CD4-positive, alpha-beta T cell treated with Interleukin-15 for 1 hour (primary cell): ENCODE data around the gene BARHL1.
"Not testable (repeated sequence)": the region's sequence is repeated elsewhere in the genome, so short reads cannot be mapped to it uniquely, and the experiment has no call there.

Experiments
- DNase-seq: peaks from one replicate; pipeline ENCODE4 v3.0.0-alpha.2; 2020

Gene BARHL1

DNA sequence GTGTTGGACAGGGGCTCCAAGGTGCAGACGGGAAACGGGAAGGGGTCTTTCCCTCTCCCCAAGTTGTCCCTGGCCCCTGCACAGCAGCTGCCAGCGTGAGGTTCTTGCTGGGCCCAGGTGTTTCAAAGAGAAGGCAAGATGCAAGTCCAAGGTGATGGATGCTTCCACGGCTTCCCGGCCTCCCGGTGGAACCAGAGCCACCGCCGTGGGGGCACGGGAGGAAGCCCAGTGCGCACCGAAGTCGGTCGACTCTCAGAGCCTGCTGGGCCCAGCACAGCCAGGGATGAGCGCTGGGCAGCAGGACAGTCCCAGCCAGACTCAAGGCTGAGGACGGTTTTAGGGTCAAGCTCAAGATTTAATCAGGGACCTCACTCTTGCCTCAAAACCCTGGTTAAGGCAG is 25.2 kb upstream of the BARHL1 start:
- no peak for DNase-seq

DNA sequence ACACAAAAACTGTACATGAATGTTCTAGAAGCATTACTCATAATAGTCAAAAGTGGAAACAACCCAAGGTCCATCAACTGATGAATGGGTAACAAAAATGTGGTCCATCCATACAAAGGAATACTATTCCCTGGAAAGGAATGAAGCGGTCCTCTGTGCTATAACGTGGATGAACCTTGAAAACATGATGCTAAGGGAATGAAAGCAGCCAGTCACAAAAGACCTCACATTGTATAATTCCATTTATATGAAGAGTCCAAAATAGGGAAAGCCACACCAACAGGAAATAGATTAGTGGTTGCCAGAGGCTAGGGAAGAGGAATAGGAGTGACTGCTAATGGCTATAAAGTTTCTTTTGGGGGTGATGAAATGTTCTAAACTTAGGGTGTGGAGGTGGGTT is 22.7 kb upstream of the BARHL1 start:
- no peak for DNase-seq

DNA sequence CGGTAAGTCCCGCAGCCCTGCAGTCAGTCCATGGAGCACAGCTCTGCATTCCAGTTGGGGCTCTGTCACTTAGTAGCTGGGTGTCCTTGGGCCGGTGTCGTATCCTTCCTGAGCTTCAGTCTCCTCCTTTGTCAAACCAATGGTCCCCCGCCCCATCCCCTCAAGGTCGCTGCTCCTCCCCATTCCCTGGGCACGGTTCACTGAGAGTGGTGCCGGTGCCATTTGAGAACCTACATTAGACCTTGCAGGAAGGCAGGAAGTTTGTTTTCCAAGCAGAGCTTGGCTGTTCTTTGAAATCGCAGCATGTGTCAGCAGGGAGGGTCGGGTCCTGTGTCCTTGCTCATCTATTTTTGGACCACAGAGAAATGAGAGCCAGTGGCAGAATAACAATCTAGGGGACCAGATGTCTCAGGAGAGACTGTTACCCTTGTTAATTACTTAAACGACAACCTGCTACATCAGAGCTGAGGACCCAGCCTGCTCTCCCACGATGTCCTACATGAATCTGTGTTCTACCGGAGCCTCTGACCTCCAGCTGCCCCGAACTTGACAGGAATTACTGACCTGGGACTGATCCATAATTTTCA is 21.7 kb upstream of the BARHL1 start:
- no peak for DNase-seq

DNA sequence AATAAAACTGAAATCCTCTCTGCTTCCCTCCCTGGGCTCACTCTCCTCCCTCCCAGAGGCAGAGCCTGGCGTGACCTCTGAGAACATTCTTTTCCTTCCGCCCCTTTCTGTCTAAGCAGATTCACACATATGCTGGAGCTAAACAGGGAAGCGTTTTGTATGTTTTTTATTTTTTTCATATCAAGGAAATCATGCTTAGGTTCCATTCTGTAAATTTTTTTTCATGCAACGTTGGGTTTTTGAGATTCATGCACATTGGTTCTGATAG is 20.2 kb upstream of the BARHL1 start:
- DNase-seq, result no peak

DNA sequence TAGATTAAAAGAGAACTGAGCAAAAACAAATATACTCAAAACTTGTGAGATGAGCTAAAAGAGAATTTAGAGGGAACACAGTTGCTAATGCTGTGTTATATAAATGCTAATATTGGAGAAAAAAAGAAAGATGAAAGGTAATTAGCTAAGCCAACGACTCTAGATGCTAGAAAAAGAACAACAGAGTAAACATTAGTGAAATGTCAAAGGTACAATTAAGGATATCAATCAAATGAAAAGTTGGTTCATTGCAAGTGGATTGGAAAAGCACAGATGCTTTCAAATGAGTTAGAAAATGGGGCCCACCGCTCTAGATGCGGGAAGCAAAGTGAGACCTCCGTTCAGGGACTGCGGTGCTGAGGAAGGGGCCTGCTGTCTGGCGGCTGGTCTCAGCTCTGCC is 17.9 kb upstream of the BARHL1 start:
- DNase-seq, result no peak

DNA sequence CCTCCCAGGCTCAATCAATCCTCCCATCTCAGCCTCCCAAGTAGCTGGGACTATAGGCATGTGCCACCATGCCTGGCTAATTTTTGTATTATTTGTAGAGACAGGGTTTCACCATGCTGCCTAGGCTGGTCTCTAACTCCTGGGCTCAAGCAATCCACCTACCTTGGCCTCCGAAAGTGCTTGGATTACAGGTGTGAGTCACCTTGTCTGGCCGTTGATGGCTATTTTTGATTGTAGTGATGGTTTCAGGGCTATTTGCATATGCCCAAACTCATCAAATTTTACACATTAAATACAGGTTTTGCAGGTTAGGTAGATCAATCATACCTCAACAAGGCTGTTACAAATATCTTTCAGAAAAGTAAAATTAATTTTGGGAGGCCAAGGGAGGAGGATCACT is 13.6 kb upstream of the BARHL1 start:
- DNase-seq, result not testable (repeated sequence)

DNA sequence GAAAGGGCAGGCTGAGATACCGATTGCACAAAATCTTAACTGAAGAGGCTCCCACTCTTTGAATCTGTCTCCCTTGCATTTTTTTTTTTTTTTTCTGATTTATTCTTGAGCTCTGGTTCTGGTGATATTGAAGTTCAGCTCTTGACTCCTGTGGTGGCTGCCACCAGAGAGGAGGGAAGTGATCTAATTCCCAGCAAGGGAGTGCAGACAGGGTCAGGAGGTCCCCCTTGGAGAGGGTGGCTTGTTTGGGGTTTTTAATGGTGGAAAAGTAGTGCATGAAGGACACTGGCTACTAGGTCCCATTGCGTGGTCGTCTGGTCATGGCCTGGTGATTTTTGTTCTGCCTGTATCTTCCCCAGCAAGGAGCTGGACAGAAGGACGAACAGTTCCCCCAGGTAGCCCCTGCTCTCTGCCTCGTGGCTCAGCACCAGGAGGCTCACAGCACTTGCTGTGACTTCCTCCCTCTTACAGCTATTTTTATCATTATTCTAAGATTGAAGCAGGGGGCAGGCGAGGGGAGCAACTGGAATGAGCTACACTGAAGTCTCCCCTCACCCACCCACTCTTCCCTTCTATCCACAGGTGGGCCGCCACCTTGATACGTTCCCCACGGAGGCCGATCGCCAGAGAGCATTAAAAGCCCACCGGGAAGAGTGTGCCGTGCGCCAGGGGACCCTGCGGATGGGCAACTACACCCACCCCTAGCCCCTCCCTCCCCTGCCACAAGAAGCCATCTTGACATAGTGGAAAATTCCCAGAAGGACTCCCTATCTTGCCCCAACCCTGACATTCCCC is 10.4 kb upstream of the BARHL1 start:
- DNase-seq, result no peak

DNA sequence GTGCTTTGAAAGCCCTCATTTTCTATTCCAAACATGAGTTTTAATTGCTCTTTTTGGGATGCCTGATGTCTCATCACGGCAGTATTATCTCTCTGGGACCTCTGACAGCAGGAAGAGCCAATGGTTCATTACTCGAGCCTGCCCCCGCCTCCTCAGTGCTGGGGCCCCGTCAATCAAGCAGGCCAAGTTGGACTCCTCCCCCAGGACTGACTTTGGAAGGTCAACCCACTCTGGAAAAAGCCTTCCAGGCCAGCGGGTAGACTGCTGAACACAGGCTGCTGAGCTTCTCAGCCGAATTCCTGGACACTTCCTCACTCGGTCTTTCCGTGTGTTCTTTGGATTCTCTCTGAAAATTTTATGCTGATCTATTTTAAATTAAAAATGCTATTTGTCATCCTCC is 9.5 kb upstream of the BARHL1 start:
- DNase-seq, result no peak

DNA sequence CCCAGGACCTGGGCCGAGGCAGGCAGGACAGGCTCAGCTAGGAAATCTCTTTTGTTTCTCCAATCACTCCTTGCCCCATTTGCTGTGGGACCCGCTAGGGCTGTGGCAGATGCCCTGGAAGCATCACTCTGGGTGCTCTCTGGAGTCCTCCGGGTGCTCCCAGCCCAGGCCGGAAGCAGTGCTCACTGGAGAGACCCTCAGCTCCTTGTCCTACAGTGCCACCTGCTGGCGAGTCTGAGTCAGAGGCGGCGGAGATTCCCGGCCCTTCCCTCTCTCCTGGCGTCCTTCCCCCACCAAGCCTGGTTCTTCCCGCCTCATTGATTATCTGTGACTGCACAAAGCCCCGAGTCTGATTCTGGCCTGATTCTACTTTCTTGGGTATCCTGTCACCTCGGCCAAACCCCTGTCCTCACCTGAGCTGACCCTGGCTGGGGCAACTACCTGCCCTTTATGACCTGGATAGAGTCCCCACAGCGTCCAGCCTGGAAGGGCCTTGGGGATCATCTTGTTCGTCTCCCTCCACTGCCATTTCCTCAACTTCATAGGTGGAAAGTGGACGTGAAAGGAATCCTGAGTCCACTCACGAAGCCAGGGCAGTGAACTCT is 7.3 kb upstream of the BARHL1 start:
- DNase-seq, result peak; percentile 33

DNA sequence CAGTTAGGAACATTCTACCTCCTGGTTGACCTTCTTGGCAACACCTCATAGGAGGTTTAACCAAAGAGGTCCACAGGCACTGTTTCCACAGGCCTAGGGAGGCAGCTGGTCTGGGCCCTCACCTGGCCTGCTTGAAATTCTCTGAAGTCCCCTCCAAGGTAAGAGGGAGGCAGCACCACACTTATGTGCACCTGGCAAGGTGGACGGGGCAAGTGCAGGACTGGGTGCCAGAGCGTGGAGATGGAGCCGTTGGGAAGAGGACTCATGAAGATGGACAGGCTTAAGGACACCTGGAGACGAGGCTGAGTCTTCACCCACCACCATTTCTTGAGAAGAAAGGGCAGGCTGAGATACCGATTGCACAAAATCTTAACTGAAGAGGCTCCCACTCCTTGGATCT is 6.6 kb upstream of the BARHL1 start:
- DNase-seq, result no peak

DNA sequence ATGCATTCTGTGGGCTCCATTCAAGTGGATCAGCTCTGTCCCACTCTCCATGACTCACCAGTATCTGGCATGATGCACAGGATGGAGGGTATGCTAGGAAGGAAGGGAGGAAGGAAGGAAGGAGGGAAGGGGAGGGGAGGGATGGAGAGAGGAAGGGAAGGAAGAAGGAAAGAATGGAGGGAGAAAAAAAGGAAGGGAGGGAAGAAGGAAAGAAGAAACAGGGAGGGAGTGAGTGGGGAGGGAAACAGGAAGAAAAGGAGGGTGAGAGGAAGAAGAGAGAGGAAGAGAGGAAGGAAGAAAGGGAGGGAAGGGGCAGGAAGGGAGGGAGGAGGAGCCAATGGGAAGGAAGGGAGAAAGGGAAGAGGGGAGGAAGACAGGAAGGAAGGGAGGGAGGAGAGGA is 5.3 kb upstream of the BARHL1 start:
- no peak for DNase-seq

DNA sequence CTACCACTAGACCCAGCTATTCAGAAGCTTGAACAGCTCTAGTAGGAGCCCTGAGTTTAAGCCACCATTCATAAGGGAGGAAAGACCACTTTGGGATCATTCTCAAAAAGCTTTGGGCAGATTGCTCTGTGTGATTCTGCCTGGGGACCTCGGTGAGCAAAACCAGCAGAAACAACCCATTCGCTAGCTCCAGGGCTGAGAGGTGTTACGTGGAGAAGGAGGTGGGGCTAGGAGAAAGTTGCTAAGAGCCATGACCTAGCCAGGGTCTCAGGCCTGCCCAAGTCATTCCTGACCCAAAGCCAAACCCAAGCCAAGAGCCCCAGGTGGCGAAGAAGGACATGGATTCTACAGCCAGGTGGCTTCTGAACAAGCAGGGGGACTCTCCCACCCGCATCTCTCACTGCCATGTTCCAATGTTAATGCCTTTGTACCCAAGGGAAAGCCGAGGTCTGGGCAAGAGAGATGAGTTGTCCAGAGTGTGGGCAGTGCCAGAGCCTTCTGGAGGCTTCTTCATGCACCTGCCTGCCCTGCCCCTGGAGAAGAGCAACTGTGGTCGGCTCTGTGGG is 4.0 kb upstream of the BARHL1 start:
- no peak for DNase-seq

DNA sequence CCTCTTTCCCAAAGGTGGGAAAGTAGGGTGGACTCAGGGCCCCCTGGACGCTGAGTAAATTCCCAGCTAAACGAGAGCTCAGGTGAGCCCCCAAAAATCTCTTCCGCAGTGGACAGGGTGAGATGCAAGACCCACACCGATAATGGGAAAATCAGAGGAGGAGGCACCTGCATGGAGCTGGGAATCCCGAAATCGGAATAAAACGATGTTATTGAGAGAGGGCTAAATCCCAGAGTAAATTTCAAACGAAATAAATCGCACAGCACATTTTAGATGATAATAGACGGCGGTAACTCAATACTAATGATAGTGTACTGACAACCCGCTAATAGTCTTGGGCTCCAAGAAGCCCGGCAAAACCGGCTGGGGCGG is 3.0 kb upstream of the BARHL1 start:
- DNase-seq, result no peak

DNA sequence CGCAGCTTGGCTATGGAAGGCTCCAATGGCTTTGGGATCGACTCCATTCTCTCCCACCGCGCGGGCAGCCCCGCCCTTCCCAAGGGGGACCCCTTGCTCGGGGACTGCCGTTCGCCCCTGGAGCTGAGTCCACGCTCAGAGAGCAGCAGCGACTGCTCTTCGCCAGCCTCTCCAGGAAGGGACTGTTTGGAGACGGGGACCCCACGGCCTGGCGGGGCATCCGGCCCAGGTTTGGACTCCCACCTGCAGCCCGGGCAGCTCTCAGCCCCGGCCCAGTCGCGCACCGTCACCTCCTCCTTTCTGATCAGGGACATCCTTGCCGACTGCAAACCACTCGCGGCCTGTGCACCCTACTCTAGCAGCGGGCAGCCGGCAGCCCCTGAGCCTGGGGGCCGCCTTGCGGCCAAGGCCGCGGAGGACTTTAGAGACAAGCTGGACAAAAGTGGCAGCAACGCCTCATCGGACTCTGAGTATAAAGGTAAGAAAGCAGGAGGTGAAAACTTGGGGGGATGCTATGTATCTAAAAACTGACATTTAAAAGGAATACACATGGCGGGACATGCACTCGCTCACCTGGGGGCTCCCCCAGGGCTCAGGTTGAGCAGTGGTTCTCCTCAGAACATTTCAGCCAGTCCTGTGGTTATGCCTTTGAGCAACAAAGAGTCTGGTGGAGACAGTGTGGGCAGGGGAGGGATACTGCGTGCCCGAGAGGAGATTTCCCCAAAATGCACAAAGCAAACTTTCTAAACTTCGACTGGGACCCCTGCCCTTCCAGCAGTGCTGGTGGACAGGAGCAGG is 579 bp downstream of the BARHL1 start:
- no peak for DNase-seq

DNA sequence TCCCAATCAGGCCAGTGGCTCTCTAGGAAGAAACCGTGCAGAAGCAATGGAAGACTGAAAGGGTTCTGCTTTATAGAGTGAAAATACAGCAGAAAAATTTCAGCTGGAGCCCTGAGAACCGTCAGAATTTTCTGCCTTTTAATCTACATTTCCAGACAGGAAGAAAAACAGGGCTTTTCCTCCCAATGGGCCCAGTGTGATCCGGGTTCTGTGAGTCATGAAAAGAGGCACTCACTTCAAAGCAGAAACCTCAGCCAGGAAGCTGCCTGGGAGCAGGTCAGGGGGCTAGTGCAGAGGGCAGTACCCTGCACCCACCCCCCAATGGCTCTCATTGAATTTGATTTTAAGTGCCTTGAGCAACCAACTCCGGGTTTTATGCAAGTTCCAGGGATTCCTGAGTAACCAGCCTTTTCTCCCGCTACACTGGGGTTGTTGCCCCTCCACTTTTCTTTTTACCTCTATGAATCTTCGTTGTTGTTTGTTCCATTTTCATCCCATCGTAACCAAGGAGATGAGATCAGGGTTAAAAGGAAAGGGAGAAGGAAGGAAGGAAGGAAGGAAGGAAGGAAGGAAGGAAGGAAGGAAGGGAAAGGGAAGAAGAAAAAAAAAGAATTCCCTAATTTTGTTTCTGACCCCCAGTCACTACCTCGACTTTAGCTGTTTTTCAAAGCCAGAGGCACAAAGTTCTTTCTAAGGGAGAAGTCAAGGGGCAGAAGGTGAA is 1.3 kb downstream of the BARHL1 start:
- DNase-seq, result no peak

DNA sequence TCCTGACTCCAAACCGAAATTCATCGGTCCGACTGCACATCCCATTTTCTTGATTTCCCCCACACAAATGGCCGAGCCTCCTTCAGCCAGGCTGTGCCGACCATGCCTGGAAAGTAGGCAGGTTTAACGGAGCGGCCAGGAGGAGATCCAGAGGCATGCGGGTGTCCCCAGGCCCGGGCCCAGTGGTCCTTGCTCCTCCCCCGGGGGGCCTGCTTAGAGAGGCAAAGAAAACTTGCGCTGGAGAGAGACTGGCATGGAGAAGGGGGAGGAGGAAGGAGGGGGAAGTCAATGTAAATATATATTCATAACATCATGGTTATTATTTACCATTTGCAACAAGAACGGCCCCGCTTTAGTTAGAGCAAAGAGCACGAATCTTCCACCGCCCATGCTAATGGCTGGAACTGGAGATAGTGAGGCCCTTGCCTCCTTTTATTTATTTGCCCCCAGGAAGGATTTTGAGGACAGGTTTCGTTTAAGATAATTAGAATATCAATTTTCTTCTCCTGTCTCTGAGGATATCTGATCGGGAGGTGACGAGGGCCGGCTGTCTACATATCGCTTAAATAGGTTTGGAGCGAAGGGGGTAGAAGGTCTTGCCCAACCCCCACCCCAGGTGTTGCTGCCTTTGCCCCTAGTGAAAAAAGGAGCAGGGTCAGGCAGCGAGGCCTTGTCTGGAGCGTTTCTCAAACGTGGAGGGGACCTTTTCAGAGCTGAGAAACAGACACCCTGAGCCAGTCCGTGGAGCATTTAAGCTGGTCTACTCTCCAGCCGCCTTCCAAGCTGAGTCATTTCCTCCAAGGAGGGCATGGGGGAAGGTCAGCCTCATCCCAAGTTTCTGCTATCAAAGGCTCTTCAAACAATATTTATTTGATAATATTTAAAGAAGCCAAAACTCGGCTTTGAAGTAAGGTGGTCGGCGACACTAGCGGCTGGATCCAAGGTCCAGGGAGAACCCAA is 2.5 kb downstream of the BARHL1 start:
- DNase-seq, result no peak

DNA sequence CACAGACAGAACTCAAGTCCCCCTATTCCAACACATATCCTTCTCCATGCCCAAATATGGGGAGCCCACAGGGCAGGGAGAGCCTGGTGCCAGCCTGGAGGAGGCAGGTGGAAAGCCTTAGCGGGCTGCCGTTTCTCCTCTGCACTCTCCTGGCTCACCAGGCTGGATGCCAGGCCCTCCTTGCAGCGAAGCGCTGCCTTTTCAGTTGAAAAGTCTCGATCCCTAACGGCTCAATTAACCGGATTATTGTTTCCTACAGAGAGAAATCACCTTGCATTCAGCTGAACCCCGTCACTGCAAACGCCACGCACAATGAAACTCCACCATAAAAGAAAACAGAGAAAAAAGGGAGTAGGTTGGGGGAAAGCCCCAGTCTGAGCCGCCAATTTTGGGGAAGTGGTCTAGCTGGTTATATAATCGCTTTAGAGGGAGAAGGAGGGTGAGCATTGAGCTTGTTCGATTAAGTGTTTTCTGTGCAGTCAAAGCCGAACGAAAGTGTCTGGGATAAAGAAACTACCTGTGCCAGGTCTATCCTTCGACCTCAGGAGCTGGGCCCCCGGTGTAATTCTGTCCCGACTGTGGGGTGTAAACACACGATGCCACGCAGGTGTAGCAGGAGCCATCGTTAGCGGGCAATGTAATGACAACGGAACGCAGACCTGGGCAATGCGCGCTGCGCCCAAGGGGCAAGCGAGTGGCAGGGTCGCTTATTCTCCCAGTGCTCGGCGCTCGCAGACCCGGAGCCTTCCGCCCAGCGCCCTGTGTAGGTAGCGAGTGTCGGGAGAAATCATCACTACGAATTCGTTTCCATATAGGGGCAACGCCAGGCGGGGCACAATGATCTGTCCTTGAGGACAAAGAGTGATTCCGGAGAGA is 3.8 kb downstream of the BARHL1 start:
- DNase-seq, result no peak

DNA sequence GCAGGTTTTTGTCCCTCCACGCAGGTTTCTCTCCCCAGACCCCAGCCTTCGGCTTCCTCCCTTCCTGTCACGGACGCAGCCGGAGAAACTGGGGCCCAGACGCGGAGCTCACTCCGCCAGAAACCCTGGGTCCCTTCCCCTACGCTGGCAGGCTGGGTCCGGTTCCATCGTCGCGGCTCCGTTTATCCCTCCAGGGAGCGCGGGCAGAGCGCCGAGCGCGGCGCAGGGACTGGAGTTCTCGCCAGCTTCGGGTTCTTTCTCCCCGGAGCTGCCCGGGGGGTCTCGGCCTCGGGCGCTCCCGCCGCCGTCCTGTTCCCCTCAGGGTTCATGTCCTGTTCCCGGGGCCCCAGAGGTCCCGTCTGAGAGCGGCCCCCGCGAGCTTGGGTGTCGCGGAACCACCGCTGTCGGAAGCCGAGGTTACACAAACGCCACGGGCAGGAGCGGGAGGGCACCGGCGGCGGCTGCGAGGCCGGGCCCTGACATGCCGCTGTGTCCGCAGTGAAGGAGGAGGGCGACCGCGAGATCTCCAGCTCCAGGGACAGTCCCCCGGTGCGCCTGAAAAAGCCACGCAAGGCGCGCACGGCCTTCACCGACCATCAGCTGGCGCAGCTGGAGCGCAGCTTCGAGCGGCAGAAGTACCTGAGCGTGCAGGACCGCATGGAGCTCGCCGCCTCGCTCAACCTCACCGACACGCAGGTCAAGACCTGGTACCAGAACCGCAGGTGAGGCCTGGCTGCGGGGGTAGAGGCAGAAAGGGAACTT is 4.6 kb downstream of the BARHL1 start:
- DNase-seq, result no peak

DNA sequence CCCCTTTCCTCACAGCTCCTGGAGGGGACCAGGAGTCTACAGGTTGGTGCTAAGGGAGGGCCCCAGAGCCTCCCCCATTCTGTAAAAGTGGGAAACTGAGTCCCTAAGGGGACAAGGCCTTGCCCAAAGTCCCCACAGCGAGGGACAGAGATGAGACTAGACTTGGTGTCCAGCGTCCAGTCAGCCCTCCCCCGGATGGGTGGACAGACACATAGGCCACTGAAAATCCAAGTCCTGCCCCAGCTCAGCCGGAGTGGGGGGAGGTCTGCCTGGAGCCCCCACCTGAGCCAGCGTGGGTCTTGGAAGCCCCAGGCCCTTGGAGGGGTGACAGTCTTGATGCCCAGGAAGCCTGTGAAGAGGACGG is 5.2 kb downstream of the BARHL1 start:
- DNase-seq, result no peak

DNA sequence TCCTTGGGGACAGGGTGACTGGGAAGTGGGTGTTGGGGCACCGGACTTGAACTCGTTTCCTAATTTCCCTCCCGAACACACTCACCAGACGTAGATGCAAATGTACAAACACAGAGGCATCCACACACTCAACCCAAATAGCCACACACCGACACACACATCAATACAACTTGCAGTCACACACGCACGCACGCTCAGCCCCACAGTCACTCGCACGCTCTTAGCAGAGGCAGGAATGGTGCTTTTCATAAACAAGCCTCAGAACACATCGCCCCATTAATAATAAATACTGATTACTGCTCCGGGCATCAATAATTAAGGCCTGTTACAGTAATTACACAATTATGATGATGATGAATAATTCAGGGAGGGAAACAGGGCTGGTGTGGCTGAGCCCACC is 5.7 kb downstream of the BARHL1 start:
- DNase-seq, result no peak
